GM18498 (cell line): ENCODE results near the gene FBXO45.
"Not testable (repeated sequence)": the region's sequence is repeated elsewhere in the genome, so short reads cannot be mapped to it uniquely, and the experiment has no call there.

Source experiments
- ATAC-seq: cut with Tn5 transposase; IDR thresholded peaks from one replicate; pipeline ENCODE4 v1.9.1; 2021; ENCODE audit warnings: mild to moderate bottlenecking, moderate library complexity; ENCODE audit not compliant: unreplicated experiment

The FBXO45 gene

GRCh38 chr3:196615234-196615633 lies 46.8 kb downstream of the FBXO45 start:
- ATAC-seq = not testable (repeated sequence)

GRCh38 chr3:196617256-196617655 lies 48.8 kb downstream of the FBXO45 start:
- ATAC-seq = no peak

- ATAC-seq = no peak
Observed at GRCh38 chr3:196619223-196619622, 50.8 kb downstream of the FBXO45 start.

- not testable (repeated sequence) for ATAC-seq
Observed at GRCh38 chr3:196619627-196620026, 51.2 kb downstream of the FBXO45 start.

DNA sequence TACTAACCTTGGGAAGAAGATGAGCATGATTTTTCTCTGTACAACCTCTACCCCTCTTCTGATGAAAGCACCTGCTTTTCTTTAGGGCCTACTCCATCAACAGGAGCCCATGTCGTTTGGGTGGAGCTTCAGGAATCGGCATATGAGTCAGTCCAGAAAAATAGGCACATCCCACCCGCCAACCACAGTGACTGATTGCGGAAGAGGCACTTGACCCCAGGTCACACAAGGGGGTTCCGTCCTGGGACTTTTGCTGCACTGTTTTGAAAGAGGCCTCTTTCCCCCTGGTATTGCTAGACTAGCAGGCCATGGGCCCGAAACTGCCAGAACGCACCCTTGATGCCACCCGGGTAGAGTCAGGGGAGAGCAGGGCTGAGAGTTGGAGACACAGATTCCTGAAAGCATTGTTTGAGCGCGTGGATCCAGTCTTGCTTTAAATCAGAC lies 51.7 kb downstream of the FBXO45 start:
- ATAC-seq = no peak

GRCh38 chr3:196620684-196621083 lies 52.2 kb downstream of the FBXO45 start:
- ATAC-seq = no peak

GRCh38 chr3:196621611-196622010 lies 53.2 kb downstream of the FBXO45 start:
- no peak for ATAC-seq

DNA sequence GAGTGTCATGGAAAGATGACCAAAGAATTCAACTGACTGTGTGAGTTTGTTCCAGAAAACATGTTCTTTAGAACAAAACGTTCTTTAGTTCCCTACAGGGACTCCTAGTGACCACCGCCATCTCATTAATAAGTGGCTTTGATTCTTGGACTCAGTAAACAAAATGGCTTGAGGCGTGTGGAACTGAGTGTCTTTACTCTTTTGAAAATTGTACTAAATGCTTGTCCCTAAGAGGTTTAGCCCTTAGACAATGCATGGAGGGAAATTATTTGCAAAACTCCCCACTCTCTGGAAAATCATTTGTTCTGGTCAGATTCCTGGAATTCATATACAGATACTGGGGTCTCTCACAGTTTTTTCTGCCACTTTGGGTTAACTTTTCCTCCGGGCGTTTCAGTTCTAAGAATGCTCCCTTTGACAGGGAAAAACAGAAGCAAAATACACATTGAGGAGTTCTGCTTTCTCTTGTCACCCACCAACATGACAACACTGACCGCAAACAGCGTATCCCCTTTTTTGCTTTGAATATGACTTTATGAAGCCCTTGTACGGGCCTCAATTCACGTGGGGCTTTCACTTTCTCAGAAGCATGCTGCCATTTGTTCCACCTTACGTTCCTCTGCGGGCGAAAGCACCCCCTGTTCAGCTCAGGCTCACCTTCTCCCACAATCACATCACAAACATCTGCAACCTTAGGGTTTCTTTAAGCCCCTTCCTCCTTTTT lies 55.8 kb downstream of the FBXO45 start:
- peak; percentile 61 for ATAC-seq

- ATAC-seq = no peak
Observed at GRCh38 chr3:196624907-196625306, 56.4 kb downstream of the FBXO45 start.

- no peak for ATAC-seq
Observed at GRCh38 chr3:196625331-196625730, 56.9 kb downstream of the FBXO45 start.

GRCh38 chr3:196627918-196628231 lies 59.4 kb downstream of the FBXO45 start:
- ATAC-seq = no peak

- no peak for ATAC-seq
Observed at GRCh38 chr3:196629228-196629627, 60.8 kb downstream of the FBXO45 start.

GRCh38 chr3:196631682-196632045 lies 63.2 kb downstream of the FBXO45 start:
- ATAC-seq = peak; percentile 0

DNA sequence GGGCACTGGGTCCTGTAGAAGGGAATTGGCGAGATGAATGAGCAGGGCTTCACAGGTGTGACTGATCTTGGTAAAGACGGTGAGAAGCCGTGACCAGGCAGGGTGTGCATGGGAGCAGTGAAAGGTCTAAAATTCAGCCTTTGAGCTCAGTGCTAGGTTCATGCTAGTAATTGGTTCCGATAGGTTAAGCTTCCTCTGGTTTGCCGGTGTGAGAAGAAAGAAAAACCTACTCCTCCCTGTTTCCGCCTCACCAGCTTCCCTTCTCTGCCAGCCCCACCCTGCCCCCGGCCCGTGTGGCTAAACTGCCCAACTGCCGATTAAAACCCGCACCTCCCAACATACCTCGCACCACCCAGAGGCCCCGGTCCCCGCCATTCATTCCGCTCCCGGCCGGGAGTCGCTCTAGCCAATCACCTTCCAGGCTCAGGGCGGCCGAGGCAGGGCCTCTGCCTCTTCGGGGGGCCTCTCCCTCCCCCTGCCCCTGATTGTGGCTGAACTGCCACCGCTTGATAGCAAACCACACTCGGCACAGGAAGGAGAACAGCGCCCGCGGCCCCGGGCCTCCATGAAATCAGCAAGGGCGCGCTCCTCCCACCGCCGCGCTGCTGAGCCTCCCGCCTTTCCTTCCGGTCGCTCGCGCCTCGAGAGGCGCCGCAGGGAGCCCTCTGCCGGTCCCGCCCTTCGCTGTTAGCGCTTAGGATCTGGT lies 63.7 kb downstream of the FBXO45 start:
- ATAC-seq = peak; percentile 78

DNA sequence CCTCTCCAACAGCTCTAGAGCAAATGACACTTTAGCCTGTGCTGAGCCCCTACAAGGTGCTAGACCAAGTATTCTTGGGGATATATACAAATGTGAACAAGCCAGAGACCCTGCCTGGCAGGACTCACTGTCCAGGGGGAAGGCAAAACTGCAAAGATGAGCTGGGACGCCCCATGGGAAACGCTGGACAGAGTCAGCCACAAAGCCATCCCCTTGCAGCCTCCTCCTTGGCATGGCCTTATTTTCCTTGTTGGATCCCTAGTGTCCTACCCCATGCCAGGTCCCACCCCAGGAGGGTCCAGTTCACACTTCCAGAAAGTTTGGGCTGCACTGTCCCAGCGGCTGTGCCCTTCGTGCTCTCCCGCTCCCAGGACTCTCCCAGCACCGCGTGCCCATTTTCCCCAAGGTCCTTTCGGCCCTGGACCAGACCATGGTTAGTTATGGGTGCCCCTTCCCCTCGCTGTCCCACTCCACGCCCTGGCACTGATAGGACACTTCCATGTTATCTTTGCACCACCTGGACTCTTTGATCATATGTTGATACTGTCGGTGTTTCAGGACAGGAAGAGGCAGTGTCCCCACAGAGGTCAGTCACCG lies 65.2 kb downstream of the FBXO45 start:
- no peak for ATAC-seq

DNA sequence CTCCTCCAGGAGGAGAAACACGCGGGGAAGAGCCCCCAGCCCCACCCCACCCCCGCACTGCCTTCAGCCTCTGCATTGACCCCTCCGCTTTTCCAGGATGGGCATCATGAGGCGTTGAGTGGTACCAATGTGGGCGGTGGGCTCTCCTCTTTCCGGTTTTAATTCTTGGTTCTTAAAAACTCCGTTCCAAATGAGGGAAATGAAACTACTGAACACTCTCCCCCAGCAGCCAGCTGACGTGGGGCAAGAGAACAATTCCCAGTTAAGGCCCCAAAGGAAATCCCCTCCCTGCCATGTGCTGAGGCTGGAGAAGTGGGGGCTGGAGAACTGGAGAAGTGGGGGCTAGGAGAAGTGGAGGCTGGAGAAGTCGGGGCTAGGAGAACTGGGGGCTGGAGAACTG lies 65.8 kb downstream of the FBXO45 start:
- ATAC-seq = no peak

DNA sequence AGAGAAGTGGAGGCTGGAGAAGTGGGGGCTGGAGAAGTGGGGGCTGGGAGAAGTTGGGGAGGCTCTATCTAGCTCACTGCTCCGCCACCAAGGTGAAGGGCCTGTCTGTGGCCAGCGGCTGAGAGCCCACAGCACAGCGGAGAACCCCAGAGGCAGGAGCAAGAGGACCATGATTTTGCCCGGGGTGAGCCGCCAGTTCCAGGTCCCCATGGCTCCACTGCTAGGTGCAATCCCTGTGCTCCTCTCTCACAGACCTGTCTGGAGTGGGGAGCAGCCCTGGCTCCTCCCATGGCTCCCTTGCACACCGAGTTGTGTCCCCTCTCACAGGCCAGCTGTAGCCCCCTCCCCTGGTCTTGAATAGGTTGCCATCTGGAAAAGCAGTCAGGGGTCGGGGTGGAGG lies 66.4 kb downstream of the FBXO45 start:
- ATAC-seq = no peak

DNA sequence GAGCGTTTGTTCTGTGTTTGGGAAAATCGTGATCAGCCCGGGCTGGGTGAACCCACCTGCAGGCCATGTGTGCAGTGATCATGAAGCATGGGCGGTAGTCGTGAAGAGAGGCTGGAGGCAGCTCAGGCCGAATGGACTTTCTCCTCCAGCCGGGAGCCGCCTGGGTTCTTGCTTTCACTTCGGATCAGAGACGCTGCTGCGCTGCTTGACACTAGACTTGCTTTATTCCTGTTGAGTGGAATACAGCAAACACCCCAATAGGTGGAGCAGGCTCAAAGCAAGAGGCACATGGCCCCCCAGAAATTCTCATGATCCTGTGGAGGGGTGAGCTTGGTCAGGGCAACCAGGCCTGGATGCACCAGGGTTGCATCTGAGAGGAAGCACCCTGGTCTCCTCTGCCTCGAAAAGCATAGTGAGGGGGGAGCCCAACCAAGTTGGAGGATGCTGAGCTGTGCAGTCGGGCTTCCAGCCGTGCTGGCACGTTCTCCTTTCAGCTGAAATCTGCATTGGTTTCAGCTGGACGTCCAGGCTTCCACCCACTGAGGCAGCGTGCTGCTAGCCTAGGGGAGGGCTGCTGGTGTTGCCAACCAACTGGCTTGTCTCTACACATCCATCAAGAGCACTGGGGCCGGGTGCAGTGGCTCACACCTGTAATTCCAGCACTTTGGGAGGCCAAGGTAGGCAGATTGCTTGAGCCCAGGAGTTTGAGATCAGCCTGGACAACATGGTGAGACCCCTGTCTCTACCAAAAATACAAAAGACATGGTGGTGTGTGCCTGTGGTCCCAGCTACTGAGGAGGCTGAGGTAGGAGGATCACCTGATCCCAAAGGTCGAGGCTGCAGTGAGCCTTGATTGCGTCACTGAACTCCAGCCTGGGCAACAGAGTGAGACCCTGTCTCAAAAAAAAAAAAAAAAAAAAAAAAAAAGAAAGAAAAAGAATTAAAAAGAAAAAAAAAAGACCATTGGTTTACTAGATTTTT lies 68.2 kb downstream of the FBXO45 start:
- no peak for ATAC-seq

DNA sequence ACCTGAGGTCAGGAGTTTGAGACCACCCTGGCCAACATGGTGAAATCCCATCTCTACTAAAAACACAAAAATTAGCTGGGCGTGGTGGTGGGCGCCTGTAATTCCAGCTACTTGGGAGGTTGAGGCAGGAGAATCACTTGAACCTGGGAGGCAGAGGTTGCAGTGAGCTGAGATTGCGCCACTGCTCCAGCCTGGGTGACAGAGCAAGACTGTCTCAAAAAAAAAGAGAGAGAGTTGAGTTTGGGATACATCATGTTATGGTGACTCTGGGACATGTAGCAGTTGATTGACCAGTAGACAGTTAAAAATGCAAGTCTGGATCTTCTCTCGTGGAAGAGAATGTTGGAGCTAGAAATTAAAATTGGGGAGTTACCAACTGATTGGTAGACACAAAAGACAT lies 69.5 kb downstream of the FBXO45 start:
- not testable (repeated sequence) for ATAC-seq
